WTC11 (cell line): ENCODE results near the gene ARHGAP44. TPM values are rescaled to one million over a fixed set of nuclear protein-coding genes. Genes with fewer than 3 reads are reported as not detected.

Experiments
- AFF4 ChIP-seq: sonication (generic); formaldehyde crosslinking; IDR thresholded peaks from 2 replicates; pipeline ENCODE4 v1.8.1; 2023; ENCODE audit warnings: mild to moderate bottlenecking, missing genetic modification reagents, borderline replicate concordance
- CREM ChIP-seq: sonication (generic); formaldehyde crosslinking; IDR thresholded peaks from 2 replicates; pipeline ENCODE4 v1.8.1; 2022; ENCODE audit warnings: mild to moderate bottlenecking, missing genetic modification reagents, moderate library complexity
- IRF2 ChIP-seq: sonication (generic); formaldehyde crosslinking; IDR thresholded peaks from 2 replicates; pipeline ENCODE4 v1.8.0; 2022; ENCODE audit warnings: low read depth, missing genetic modification reagents, borderline replicate concordance
- NFATC4 ChIP-seq: fragments of 250-450 bp; sonication (Bioruptor Pico); IDR thresholded peaks from 2 replicates; pipeline ENCODE4 v1.9.0; 2021; ENCODE audit warnings: mild to moderate bottlenecking
- NR2C2 ChIP-seq: sonication (generic); formaldehyde crosslinking; IDR thresholded peaks from 2 replicates; pipeline ENCODE4 v1.8.0; 2022; ENCODE audit warnings: mild to moderate bottlenecking, missing genetic modification reagents
- SMAD4 ChIP-seq: sonication (generic); formaldehyde crosslinking; IDR thresholded peaks from 2 replicates; pipeline ENCODE4 v1.8.0; 2022; ENCODE audit warnings: mild to moderate bottlenecking, missing genetic modification reagents
- ZNF121 ChIP-seq: sonication (generic); formaldehyde crosslinking; IDR thresholded peaks from 2 replicates; pipeline ENCODE4 v1.8.0; 2023; ENCODE audit warnings: missing genetic modification reagents
- ZNF138 ChIP-seq: sonication (generic); formaldehyde crosslinking; conservative IDR thresholded peaks from 2 replicates; pipeline ENCODE4 v1.8.1; 2022; ENCODE audit warnings: mild to moderate bottlenecking, moderate library complexity, missing genetic modification reagents
- ZNF263 ChIP-seq: sonication (generic); formaldehyde crosslinking; IDR thresholded peaks from 2 replicates; pipeline ENCODE4 v1.8.1; 2022; ENCODE audit warnings: low read depth, mild to moderate bottlenecking, moderate library complexity, missing genetic modification reagents
- ZNF281 ChIP-seq: sonication (generic); formaldehyde crosslinking; IDR thresholded peaks from 2 replicates; pipeline ENCODE4 v1.8.0; 2023; ENCODE audit warnings: mild to moderate bottlenecking, missing genetic modification reagents
- ZNF416 ChIP-seq: fragments of 250-450 bp; sonication (Bioruptor Pico); IDR thresholded peaks from 2 replicates; pipeline ENCODE4 v1.9.0; 2021; ENCODE audit warnings: mild to moderate bottlenecking, inconsistent platforms
- microRNA-seq: library from miRNA; unstranded; fragments of <30 nt; microRNA quantifications from one replicate; pipeline ENCODE4 v1.2.0, GENCODE V29; 2022; ENCODE audit warnings: borderline number of aligned reads
- total RNA-seq: library from RNA; stranded (reverse); gene quantifications from 3 replicates; pipeline ENCODE4 v1.2.3, GENCODE V29; 2021

ARHGAP44 gene
- total RNA-seq, 1 experiment from 2014 or later: 23.8 TPM

GRCh38 chr17:13038931-13039665, 249.8 kb downstream of the ARHGAP44 start (continued):
- TF ChIP-seq AFF4 (CRISPR knock-in tag): no peak
- no peak for TF ChIP-seq NFATC4 (CRISPR knock-in tag)
- TF ChIP-seq SMAD4: no peak
- no peak for TF ChIP-seq ZNF263
- TF ChIP-seq ZNF138 (CRISPR knock-in tag): no peak
- no peak for TF ChIP-seq ZNF281
- no peak for TF ChIP-seq ZNF416 (CRISPR knock-in tag)
- TF ChIP-seq ZNF121 (CRISPR knock-in tag): no peak
- no peak for TF ChIP-seq CREM (CRISPR knock-in tag)
- no peak for TF ChIP-seq NR2C2
- no peak for TF ChIP-seq IRF2

Small RNA genes within 50 kb of the gene (microRNA-seq; reads per million reads assigned to microRNA genes)
- gene MIR1269B: not detected

Other genes with a start within 250 kb of the ARHGAP44 start
- gene MYOCD, start 123.6 kb upstream of the ARHGAP44 start, total RNA-seq: 0.78 to 1.2 TPM (median 0.85 TPM) in 3 replicates
- 76.3 to 86.9 TPM (median 77.7 TPM) in 3 replicates for gene ELAC2, start 228.5 kb downstream of the ARHGAP44 start, total RNA-seq